GOT3 (cell line): ENCODE data around the gene NEAT1.

ENCODE experiments used
- DNase-seq: peaks from one replicate; lab custom pipeline; 2025; ENCODE audit warnings: mixed read lengths; lab: John Stamatoyannopoulos, UW

The NEAT1 gene

GRCh38 chr11:65434057-65434666, 11.6 kb downstream of the NEAT1 start:
- no peak for DNase-seq

DNA sequence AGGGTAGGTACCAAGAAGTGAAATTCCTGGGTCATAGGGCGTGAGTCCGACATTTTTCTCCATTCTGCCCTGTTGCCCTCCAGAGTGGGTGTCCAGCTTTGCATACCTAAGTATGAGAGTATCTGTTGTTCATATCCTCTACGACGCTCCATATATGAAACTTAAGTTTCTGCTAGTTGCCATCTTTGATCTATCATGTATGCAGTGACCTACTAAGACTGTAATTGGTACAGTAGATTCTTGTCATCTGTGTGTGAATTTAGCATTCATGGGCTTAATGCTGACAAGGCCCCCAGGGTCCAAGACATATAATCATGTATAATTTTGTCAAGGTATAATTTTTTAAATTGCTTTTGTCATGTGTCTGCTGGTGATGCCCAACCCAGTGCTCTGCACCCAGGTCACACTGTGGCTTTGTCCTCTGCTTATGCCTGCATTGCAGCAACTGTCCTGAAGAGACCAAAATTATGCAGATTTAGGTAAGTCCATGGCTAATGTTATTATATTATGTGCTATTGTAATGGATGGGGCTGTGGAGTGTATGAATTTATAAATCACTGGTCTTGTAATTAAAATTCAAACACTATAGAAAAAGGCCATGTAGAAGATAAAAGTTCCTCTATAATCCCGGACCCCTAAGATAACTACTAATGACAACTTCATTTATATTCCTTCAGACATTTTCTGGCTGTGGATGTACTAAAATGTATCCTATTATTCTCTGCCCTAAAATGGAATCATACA, 12.2 kb downstream of the NEAT1 start:
- no peak for DNase-seq

GRCh38 chr11:65435411-65435931, 12.9 kb downstream of the NEAT1 start:
- DNase-seq, result no peak

DNA sequence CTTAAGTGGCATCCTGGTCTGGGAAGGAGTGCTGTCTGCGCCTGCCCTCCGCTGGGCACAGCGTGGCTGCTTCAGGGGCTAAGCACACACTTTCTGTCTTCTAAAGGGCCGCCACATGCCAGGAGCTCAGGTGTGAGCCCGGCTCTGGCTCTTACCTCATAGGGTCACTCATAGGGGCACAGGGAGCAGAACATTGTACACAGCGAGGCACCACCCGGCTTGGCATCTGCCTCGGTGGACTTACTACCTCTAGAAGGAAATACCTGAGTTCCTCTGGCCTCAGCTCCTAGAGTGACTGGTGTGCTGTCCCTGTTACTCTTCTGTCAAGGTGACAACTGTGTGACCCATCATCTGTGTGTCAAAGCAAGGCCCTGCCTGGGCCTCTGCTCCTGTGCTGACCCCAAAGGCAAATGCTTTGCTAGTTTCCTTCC, 13.4 kb downstream of the NEAT1 start:
- DNase-seq, result no peak

- DNase-seq, result no peak
Measured at GRCh38 chr11:65436412-65437032, 13.9 kb downstream of the NEAT1 start.

- no peak for DNase-seq
Measured at GRCh38 chr11:65437436-65438227, 15.0 kb downstream of the NEAT1 start.

GRCh38 chr11:65438257-65439151, 15.9 kb downstream of the NEAT1 start:
- DNase-seq, result no peak

DNA sequence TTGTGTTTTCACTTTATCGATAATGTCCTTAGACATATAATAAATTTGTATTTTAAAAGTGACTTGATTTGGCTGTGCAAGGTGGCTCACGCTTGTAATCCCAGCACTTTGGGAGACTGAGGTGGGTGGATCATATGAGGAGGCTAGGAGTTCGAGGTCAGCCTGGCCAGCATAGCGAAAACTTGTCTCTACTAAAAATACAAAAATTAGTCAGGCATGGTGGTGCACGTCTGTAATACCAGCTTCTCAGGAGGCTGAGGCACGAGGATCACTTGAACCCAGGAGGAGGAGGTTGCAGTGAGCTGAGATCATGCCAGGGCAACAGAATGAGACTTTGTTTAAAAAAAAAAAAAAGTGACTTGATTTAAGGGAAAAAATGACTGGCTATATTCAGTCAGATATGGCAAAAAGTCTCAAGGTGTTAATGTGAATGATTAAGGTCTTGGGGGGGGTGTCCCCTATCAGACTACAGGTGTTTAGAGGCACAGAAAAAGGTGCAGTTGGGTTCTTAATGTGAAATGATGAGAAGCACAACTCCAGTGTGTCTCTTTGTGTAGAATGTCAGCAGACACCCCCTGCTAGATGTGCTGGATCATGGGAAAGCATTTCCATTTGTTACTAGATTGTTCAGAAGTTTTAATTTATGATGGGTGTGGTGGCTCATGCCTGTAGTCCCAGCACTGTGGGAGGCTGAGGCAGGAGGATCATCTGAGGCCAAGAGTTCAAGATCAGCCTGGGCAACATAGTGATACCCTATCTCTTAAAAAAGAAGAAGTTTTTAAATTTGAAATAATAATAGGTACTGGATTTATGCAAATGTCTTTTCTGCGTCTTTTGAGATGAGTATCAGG, 17.0 kb downstream of the NEAT1 start:
- DNase-seq, result no peak

DNA sequence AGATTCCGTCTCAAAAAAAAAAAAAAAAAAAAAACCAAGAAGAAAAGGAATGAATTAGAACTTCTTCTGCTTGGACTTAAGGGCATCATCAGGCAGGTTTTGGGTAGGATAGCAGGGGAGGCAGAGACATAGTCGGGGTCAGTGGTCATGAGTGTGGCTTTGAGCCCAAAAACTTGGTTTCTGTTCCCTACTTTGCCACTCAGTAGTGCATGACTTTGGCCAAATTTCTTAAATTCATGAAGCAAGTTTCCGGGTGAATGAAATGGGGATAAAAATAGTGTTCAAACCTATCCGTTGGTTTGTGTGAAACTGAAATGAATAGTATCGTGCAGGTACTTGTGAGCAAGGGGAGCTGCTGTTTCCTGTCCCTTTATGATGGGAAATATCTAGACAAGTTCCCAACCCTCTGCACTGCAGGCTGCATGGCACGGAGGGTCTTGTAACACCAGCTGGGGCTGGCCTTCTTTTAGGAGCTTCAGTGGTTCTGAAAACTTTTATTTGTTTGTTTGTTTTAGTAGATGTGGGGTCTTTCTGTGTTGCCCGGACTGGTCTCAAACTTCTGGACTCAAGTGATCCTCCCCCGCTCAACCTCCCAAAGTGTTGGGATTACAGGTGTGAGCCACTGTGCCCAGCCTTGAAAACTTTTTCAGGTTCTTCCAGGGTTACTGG, 18.4 kb downstream of the NEAT1 start:
- DNase-seq, result no peak

GRCh38 chr11:65442842-65443331, 20.3 kb downstream of the NEAT1 start:
- no peak for DNase-seq

GRCh38 chr11:65444314-65445051, 21.9 kb downstream of the NEAT1 start:
- DNase-seq, result no peak

DNA sequence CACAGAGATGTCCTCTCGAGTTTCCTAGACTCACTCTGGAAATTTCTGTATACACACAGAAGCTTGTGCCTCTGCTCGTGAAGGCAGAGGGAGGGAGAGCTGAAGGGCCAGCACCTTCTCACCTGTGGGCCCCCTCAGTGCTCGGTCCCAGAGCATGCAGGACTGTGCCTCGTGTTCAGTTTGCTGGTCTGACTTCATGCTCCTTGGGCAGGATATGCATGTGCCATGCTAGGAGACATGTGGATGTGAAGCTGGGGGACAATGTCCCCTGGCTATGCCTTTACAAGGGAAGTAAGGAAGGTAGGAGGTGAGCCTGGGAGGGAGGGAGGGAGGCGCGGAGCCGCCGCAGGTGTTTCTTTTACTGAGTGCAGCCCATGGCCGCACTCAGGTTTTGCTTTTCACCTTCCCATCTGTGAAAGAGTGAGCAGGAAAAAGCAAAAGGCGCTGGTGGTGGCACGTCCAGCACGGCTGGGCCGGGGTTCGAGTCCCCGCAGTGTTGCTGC, 22.6 kb downstream of the NEAT1 start:
- DNase-seq, result no peak

GRCh38 chr11:65445604-65446445, 23.2 kb downstream of the NEAT1 start:
- DNase-seq, result no peak

- no peak for DNase-seq
Measured at GRCh38 chr11:65446446-65447277, 24.1 kb downstream of the NEAT1 start.

DNA sequence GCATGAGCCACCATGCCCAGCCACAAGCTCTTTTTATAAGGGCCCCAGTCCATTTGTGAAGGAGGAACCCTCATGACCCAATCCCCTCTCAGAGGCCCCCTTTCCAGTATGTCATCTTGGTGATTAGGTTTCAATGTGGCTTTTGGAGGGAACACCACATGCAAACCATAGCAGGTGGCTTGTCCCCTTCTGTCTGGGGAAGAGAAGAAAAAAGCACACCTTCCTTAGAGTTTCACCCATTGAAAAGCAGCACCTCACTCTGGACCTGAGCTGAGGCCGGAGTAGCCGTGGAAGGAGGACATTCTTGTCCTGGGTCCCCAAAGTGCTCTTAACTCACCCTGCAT, 25.4 kb downstream of the NEAT1 start:
- no peak for DNase-seq

DNA sequence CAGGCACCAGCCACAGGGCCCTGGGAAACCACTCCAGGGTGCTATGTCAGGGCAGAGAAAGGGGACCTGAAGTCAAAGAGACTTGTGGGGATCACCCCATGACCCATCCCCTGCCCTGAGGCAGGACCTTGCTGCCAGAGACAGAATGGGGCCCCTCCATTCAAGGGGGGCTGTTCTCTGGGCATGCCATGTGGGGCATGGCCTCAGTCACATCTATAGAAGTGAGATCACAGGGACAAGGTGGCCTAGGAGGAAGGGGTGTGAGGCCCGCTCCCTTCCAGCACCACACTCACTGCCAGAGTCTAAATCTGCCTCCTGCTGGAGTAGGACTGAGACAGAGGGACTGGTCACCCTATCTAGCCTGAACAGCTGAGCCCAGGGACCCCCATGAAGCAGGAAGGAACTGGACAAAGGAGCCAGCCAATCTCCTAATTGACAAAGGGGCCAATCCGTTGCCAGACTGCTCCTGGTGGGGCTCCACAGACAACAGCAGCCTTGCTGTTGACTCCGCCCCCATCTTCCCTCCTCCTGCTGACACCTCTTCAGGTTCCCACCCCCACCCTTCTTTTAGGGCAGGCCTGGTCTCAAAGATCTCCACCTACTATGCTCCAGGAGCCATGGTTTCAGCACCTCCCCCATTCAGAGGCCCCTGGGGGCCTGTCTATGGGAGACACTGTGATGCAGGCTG, 26.0 kb downstream of the NEAT1 start:
- DNase-seq, result no peak
